Activated T-helper 1 cell treated with anti-CD3 and anti-CD28 coated beads, Interleukin-12 subunit alpha, Interleukin-12 subunit beta, Interleukin-2, Interleukin-4 antibody, amounts not matched to agents 30 ng/mL and 10 ng/mL and 1 ng/mL, durations not matched to agents 14 hours and 24 hours and 36 hours (primary cell): Measurements from ENCODE around the gene ZBTB5. TPM values are rescaled to one million over a fixed set of nuclear protein-coding genes. Genes with fewer than 3 reads are reported as not detected.

Experiments
- DNase-seq: peaks from one replicate; pipeline ENCODE4 v3.0.0; 2021; ENCODE audit warnings: low spot score
- H3K27ac Mint-ChIP-seq: one replicate; pipeline ENCODE4 v1.8.0; 2021; ENCODE audit warnings: mild to moderate bottlenecking, mixed read lengths
- H3K27me3 Mint-ChIP-seq: one replicate; pipeline ENCODE4 v1.8.0; 2022; ENCODE audit warnings: mild to moderate bottlenecking, moderate library complexity, mixed read lengths; ENCODE audit not compliant: insufficient read depth
- H3K36me3 Mint-ChIP-seq: one replicate; pipeline ENCODE4 v1.8.0; 2021; ENCODE audit warnings: low read depth, mixed read lengths
- H3K4me1 Mint-ChIP-seq: one replicate; pipeline ENCODE4 v1.8.0; 2021; ENCODE audit warnings: low read depth, mixed read lengths
- H3K4me3 Mint-ChIP-seq: one replicate; pipeline ENCODE4 v1.8.0; 2021; ENCODE audit warnings: mild to moderate bottlenecking, moderate library complexity, mixed read lengths
- H3K9me3 Mint-ChIP-seq: one replicate; pipeline ENCODE4 v1.8.0; 2021; ENCODE audit warnings: mixed read lengths
- intact Hi-C: fragments of 100-400 bp; cut with micrococcal nuclease; formaldehyde crosslinking; loops from one replicate; pipeline ENCODE4 v1.15.1; 2024
- total RNA-seq: library from RNA; stranded (reverse); gene quantifications from 2 replicates; pipeline ENCODE4 v1.2.3, GENCODE V29; 2022

ZBTB5 gene
- total RNA-seq, 1 donor from 2014 or later = 9.6 TPM

DNA sequence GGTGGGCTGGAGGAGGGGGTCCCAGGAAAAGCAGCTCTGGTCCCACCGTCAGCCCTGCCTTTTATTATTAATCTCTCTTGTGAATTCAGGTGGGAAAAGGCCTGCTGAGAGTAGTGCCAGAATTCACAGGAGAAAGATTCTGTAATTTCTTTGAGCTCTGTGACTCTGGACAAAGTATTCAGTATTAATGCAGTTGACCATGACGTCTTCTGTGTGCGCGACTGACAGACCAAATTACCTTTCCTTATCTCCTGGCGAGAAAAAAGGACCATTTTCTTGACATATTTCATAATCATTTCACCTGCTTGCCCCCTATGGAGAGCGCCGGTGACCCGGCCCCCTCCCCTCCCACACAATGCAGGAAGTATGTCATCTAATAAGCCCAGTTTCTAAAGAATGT is 69.6 kb downstream of the ZBTB5 start:
- H3K27ac Mint-ChIP-seq = no peak overlapping the region
- no peaks in the 10 kb centered on the region for H3K4me1 Mint-ChIP-seq
- DNase-seq = no peak
- no peaks in the 10 kb centered on the region for H3K9me3 Mint-ChIP-seq
- H3K36me3 Mint-ChIP-seq = no peaks in the 10 kb centered on the region
- H3K27me3 Mint-ChIP-seq = peaks cover 5% of the 10 kb centered on the region
- intact Hi-C loops = no loop called here
- no peak overlapping the region for H3K4me3 Mint-ChIP-seq

DNA sequence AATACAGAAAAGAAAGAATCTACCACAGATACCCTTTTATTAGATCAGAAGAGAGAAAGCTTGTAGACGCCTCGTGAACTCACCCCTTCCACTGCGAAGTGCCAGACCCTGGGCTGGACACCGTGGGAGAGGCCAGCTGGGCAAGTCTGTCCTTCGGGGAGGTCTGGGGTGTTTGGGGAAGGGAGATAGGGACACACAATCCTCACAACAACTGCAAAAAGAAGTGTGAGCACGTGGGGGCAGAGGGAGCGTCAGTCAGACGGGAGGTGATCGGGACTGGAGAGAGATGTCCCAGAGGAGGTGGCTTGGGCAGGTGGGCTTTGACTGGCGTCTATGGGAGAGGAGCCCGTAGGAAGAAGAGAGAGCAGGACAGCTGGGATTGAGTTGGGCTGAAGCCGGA is 70.0 kb downstream of the ZBTB5 start:
- H3K36me3 Mint-ChIP-seq = no peaks in the 10 kb centered on the region
- DNase-seq = no peak
- no peak overlapping the region for H3K27ac Mint-ChIP-seq
- no peaks in the 10 kb centered on the region for H3K9me3 Mint-ChIP-seq
- no peaks in the 10 kb centered on the region for H3K4me1 Mint-ChIP-seq
- H3K27me3 Mint-ChIP-seq = peaks cover 5% of the 10 kb centered on the region
- intact Hi-C loops = no loop called here
- H3K4me3 Mint-ChIP-seq = no peak overlapping the region

GRCh38 chr9:37392272-37392671 is 73.0 kb downstream of the ZBTB5 start:
- H3K27ac Mint-ChIP-seq = no peak overlapping the region
- no peaks in the 10 kb centered on the region for H3K9me3 Mint-ChIP-seq
- no peaks in the 10 kb centered on the region for H3K36me3 Mint-ChIP-seq
- no peak overlapping the region for H3K4me3 Mint-ChIP-seq
- intact Hi-C loops = no loop called here
- no peaks in the 10 kb centered on the region for H3K4me1 Mint-ChIP-seq
- H3K27me3 Mint-ChIP-seq = peaks cover 2% of the 10 kb centered on the region
- no peak for DNase-seq

DNA sequence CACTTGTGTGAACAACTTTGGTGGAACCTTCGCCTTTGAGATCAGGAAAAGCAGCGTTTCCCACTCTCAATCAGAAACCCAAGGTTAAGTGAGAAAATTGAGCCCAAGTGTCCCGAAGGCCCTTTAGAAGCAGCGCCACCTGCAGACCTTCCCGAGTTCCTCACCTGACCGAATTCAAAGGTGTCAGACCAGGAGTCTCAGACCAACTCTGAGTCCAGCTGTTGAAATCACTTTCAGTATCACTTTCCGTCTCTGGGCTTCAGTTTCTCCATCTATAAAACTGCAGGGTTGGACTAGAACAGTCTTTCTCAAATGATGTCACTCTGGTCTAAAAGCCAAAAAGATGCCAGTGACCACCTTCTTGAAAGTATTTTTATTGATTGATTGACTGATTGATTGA is 74.5 kb downstream of the ZBTB5 start:
- no peak for DNase-seq
- Mint-ChIP-seq H3K27me3 (peaks cover under 1% of the 10 kb centered on the region), H3K27ac (no peak overlapping the region), H3K9me3 (no peaks in the 10 kb centered on the region), H3K36me3 (no peaks in the 10 kb centered on the region), H3K4me1 (no peaks in the 10 kb centered on the region), H3K4me3 (no peak overlapping the region)
- intact Hi-C loops = loop anchor here (1.0 kb wide), 1 partner anchor 517 kb away; no protein-coding TSS in a partner anchor

Other genes with a start within 250 kb of the ZBTB5 start
- gene GRHPR, start 42.8 kb downstream of the ZBTB5 start, total RNA-seq = 74.8 and 75.7 TPM in 2 replicates
- 59.8 and 61.0 TPM in 2 replicates for gene POLR1E, start 20.5 kb upstream of the ZBTB5 start, total RNA-seq
- 2.3 and 2.9 TPM in 2 replicates for gene FBXO10, start 110.9 kb upstream of the ZBTB5 start, total RNA-seq
- gene TOMM5, start 127.1 kb upstream of the ZBTB5 start, total RNA-seq = 174 and 175 TPM in 2 replicates
- gene FRMPD1, start 185.5 kb upstream of the ZBTB5 start, total RNA-seq = 0.03 TPM in 1 of 2 replicates, not detected in the other